ENCODE data around the gene PLPP2.

The PLPP2 gene

GRCh38 chr19:313988-314815 lies 23.0 kb upstream of the PLPP2 start:
- H3K36me3 ChIP-seq (ENCODE audit: control insufficient read depth, insufficient read depth, low read length) = peaks cover 75% of the 10 kb centered on the region
- no peaks in the 10 kb centered on the region for H3K9me3 ChIP-seq (ENCODE audit: control insufficient read depth, low read length)
- no peak overlapping the region for H3K27ac ChIP-seq (ENCODE audit: low read depth, low read length, severe bottlenecking)
- H3K4me1 ChIP-seq (ENCODE audit: control insufficient read depth, insufficient read depth, low read length, poor library complexity, severe bottlenecking) = peaks cover 3% of the 10 kb centered on the region
- WGBS, 2 experiments (ENCODE audit: insufficient coverage in 2 of 2) = 94% methylated on average over 18 to 19 of the region's 22 CpGs
- H3K4me3 ChIP-seq (ENCODE audit: extremely low read depth, insufficient read depth, low read length, poor library complexity, severe bottlenecking) = no peak overlapping the region

GRCh38 chr19:313169-313987 lies 22.2 kb upstream of the PLPP2 start:
- H3K27ac ChIP-seq (ENCODE audit: low read depth, low read length, severe bottlenecking) = no peak overlapping the region
- H3K4me1 ChIP-seq (ENCODE audit: control insufficient read depth, insufficient read depth, low read length, poor library complexity, severe bottlenecking) = peaks cover 3% of the 10 kb centered on the region
- no peak overlapping the region for H3K4me3 ChIP-seq (ENCODE audit: extremely low read depth, insufficient read depth, low read length, poor library complexity, severe bottlenecking)
- 89 to 94% methylated on average over 15 to 19 of the region's 23 CpGs for WGBS, 2 experiments (ENCODE audit: insufficient coverage in 2 of 2)
- no peaks in the 10 kb centered on the region for H3K9me3 ChIP-seq (ENCODE audit: control insufficient read depth, low read length)
- H3K36me3 ChIP-seq (ENCODE audit: control insufficient read depth, insufficient read depth, low read length) = peaks cover 75% of the 10 kb centered on the region

GRCh38 chr19:311813-312261 lies 20.6 kb upstream of the PLPP2 start:
- Histone ChIP-seq H3K36me3 (ENCODE audit: control insufficient read depth, insufficient read depth, low read length) (peaks cover 79% of the 10 kb centered on the region), H3K9me3 (ENCODE audit: control insufficient read depth, low read length) (no peaks in the 10 kb centered on the region), H3K27ac (ENCODE audit: low read depth, low read length, severe bottlenecking) (no peak overlapping the region), H3K4me1 (ENCODE audit: control insufficient read depth, insufficient read depth, low read length, poor library complexity, severe bottlenecking) (peaks cover 3% of the 10 kb centered on the region), H3K4me3 (ENCODE audit: extremely low read depth, insufficient read depth, low read length, poor library complexity, severe bottlenecking) (no peak overlapping the region)
- WGBS, 2 experiments (ENCODE audit: insufficient coverage in 2 of 2) = 95 to 96% methylated on average over 19 to 26 of the region's 33 CpGs

DNA sequence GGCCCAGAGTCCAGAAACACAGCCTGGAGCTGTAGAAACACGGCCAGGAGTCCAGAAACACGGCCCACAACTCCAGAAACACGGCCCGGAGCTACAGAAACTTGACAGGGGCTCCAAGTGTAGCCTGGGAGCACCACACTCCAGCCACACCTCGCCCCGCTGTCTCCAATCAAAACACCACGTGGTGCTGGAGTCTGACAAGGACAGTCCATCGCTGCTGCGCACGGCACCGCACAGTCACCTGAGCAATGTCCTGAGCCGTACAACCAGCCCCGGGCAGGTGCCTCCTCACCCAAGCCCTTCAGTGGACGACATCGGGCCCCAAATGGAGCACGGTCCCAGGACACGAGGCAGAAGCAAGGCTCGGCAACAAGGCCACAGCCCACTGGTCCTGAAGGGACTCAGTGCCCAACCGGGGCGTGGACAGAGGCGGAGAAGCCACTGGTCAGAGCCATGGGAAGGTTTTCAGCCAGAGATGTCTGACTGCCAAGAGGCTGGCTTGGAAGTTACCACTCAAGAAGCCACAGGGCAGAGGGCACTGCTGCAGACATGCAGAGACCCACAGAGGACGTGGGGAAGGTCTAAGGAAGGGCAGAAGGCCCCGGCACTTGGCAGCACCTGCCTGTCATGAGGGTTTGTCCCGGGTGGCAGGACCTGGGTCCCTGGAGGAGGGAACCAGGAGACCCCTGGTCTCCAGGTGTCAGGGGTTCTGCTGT lies 19.7 kb upstream of the PLPP2 start:
- peaks cover 79% of the 10 kb centered on the region for H3K36me3 ChIP-seq (ENCODE audit: control insufficient read depth, insufficient read depth, low read length)
- no peak overlapping the region for H3K27ac ChIP-seq (ENCODE audit: low read depth, low read length, severe bottlenecking)
- peaks cover 3% of the 10 kb centered on the region for H3K4me1 ChIP-seq (ENCODE audit: control insufficient read depth, insufficient read depth, low read length, poor library complexity, severe bottlenecking)
- no peak overlapping the region for H3K4me3 ChIP-seq (ENCODE audit: extremely low read depth, insufficient read depth, low read length, poor library complexity, severe bottlenecking)
- H3K9me3 ChIP-seq (ENCODE audit: control insufficient read depth, low read length) = no peaks in the 10 kb centered on the region
- 97 to 98% methylated on average over 24 of the region's 24 CpGs for WGBS, 2 experiments (ENCODE audit: insufficient coverage in 2 of 2)

DNA sequence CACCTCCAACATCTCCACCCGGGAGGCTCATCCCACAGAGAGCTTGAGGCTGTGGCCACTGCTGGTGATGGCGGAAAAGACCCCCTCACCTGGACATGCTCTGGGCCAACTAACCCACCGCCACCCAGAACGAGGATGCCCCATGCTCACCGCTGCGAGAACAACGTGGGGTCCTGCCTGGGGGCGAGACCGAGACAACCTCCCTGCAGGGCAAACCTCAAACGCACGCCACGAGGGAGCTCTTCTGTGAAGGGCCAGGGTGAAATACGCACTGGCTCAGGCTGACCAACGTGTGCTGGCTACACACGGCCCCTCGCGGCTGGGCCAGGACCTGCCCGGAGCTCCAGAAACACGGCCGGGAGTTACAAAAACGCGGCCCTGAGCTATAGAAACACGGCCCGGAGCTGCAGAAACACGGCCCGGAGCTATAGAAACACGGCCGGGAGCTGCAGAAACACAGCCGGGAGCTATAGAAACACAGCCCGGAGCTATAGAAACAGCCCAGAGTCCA lies 19.0 kb upstream of the PLPP2 start:
- H3K4me1 ChIP-seq (ENCODE audit: control insufficient read depth, insufficient read depth, low read length, poor library complexity, severe bottlenecking) = peaks cover 3% of the 10 kb centered on the region
- 79 to 81% methylated on average over 29 to 30 of the region's 30 CpGs for WGBS, 2 experiments (ENCODE audit: insufficient coverage in 2 of 2)
- no peak overlapping the region for H3K27ac ChIP-seq (ENCODE audit: low read depth, low read length, severe bottlenecking)
- no peaks in the 10 kb centered on the region for H3K9me3 ChIP-seq (ENCODE audit: control insufficient read depth, low read length)
- peaks cover 79% of the 10 kb centered on the region for H3K36me3 ChIP-seq (ENCODE audit: control insufficient read depth, insufficient read depth, low read length)
- H3K4me3 ChIP-seq (ENCODE audit: extremely low read depth, insufficient read depth, low read length, poor library complexity, severe bottlenecking) = no peak overlapping the region

DNA sequence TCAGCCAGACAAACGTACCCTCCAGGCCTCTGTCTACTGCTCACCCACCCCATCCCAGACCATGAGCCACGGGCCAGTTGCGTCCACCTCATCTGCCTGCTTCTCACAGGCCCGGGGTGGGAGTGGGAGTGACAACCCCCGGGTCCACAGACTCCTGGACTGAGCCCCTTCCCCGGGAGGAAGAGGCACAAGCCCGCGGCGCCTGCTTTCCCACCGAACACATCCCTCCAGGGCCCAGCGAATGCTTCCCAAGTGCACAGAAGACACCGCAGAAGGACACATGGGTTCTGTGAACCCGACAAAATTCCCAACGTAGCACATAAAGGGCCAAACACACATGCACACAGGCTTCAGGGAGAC lies 18.0 kb upstream of the PLPP2 start:
- Histone ChIP-seq H3K27ac (ENCODE audit: low read depth, low read length, severe bottlenecking) (no peak overlapping the region), H3K4me1 (ENCODE audit: control insufficient read depth, insufficient read depth, low read length, poor library complexity, severe bottlenecking) (peaks cover 3% of the 10 kb centered on the region), H3K36me3 (ENCODE audit: control insufficient read depth, insufficient read depth, low read length) (peaks cover 77% of the 10 kb centered on the region), H3K4me3 (ENCODE audit: extremely low read depth, insufficient read depth, low read length, poor library complexity, severe bottlenecking) (no peak overlapping the region), H3K9me3 (ENCODE audit: control insufficient read depth, low read length) (no peaks in the 10 kb centered on the region)
- WGBS, 2 experiments (ENCODE audit: insufficient coverage in 2 of 2) = 98 to 99% methylated on average over 9 to 13 of the region's 14 CpGs

GRCh38 chr19:308471-309205 lies 17.4 kb upstream of the PLPP2 start:
- WGBS, 2 experiments (ENCODE audit: insufficient coverage in 2 of 2) = 96 to 97% methylated on average over 45 of the region's 48 CpGs
- Histone ChIP-seq H3K4me3 (ENCODE audit: extremely low read depth, insufficient read depth, low read length, poor library complexity, severe bottlenecking) (no peak overlapping the region), H3K9me3 (ENCODE audit: control insufficient read depth, low read length) (no peaks in the 10 kb centered on the region), H3K36me3 (ENCODE audit: control insufficient read depth, insufficient read depth, low read length) (peaks cover 72% of the 10 kb centered on the region), H3K27ac (ENCODE audit: low read depth, low read length, severe bottlenecking) (no peak overlapping the region), H3K4me1 (ENCODE audit: control insufficient read depth, insufficient read depth, low read length, poor library complexity, severe bottlenecking) (peaks cover 3% of the 10 kb centered on the region)

GRCh38 chr19:307793-308420 lies 16.7 kb upstream of the PLPP2 start:
- no peak overlapping the region for H3K27ac ChIP-seq (ENCODE audit: low read depth, low read length, severe bottlenecking)
- H3K4me3 ChIP-seq (ENCODE audit: extremely low read depth, insufficient read depth, low read length, poor library complexity, severe bottlenecking) = no peak overlapping the region
- peaks cover 3% of the 10 kb centered on the region for H3K4me1 ChIP-seq (ENCODE audit: control insufficient read depth, insufficient read depth, low read length, poor library complexity, severe bottlenecking)
- H3K36me3 ChIP-seq (ENCODE audit: control insufficient read depth, insufficient read depth, low read length) = peaks cover 65% of the 10 kb centered on the region
- 91 to 94% methylated on average over 19 of the region's 21 CpGs for WGBS, 2 experiments (ENCODE audit: insufficient coverage in 2 of 2)
- H3K9me3 ChIP-seq (ENCODE audit: control insufficient read depth, low read length) = no peaks in the 10 kb centered on the region

- no peak overlapping the region for H3K4me3 ChIP-seq (ENCODE audit: extremely low read depth, insufficient read depth, low read length, poor library complexity, severe bottlenecking)
- peaks cover 65% of the 10 kb centered on the region for H3K36me3 ChIP-seq (ENCODE audit: control insufficient read depth, insufficient read depth, low read length)
- peaks cover 3% of the 10 kb centered on the region for H3K4me1 ChIP-seq (ENCODE audit: control insufficient read depth, insufficient read depth, low read length, poor library complexity, severe bottlenecking)
- 97% methylated on average over 25 to 26 of the region's 26 CpGs for WGBS, 2 experiments (ENCODE audit: insufficient coverage in 2 of 2)
- no peaks in the 10 kb centered on the region for H3K9me3 ChIP-seq (ENCODE audit: control insufficient read depth, low read length)
- no peak overlapping the region for H3K27ac ChIP-seq (ENCODE audit: low read depth, low read length, severe bottlenecking)
Measured at GRCh38 chr19:307111-307531, 15.9 kb upstream of the PLPP2 start.
